Measurements from ENCODE around the gene PPP6C.

DNA sequence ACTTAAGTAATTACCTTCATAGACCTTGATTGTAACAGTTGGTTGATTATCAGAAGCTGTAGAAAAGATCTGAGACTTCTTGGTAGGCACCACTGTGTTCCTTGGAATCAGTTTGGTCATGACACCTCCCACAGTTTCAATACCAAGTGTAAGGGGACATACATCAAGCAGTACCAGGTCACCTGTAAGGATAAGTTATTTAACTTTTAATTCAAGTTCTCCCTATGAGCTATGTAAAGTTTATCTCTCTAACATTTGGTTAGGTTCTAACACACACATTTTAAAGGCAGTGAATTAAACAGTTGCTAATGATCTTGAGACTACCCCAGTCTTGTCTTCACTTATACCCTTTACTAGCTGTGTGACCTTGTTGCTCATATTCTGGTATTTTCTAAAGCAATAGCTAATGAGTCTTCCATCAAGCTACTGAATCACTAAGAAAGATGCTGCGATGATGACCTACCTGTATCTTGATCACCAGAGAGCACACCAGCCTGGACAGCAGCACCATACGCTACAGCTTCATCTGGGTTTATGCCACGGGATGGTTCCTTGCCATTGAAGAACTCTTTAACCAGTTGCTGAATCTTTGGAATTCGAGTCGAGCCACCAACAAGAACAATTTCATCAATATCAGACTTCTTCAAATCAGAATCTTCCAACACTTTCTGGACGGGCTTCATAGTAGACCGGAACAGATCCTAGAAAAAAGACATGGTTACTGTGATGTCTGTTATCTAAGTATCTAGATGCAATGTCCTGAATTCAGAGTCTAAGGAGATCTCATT is 48.7 kb upstream of the PPP6C start:
- TF ChIP-seq EZH2 (IDR thresholded peaks at IDR 0.05; ENCODE audit: borderline replicate concordance, low read length), result no peak
- TF ChIP-seq, protein P1, sequence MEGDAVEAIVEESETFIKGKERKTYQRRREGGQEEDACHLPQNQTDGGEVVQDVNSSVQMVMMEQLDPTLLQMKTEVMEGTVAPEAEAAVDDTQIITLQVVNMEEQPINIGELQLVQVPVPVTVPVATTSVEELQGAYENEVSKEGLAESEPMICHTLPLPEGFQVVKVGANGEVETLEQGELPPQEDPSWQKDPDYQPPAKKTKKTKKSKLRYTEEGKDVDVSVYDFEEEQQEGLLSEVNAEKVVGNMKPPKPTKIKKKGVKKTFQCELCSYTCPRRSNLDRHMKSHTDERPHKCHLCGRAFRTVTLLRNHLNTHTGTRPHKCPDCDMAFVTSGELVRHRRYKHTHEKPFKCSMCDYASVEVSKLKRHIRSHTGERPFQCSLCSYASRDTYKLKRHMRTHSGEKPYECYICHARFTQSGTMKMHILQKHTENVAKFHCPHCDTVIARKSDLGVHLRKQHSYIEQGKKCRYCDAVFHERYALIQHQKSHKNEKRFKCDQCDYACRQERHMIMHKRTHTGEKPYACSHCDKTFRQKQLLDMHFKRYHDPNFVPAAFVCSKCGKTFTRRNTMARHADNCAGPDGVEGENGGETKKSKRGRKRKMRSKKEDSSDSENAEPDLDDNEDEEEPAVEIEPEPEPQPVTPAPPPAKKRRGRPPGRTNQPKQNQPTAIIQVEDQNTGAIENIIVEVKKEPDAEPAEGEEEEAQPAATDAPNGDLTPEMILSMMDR (IDR thresholded peaks at IDR 0.05; ENCODE audit: low read length), result no peak
